Endodermal cell (in vitro differentiated cells): ENCODE measurements around the gene SLC6A12. TPM values are rescaled to one million over a fixed set of nuclear protein-coding genes. Genes with fewer than 3 reads are reported as not detected.

Source experiments
- DNase-seq: peaks from one replicate; pipeline ENCODE4 v3.0.0-alpha.2; 2017
- H3K27ac ChIP-seq: 2 replicates; pipeline ENCODE4 v1.5.1; 2013; ENCODE audit warnings: mild to moderate bottlenecking, low read depth, low read length, moderate library complexity
- H3K27me3 ChIP-seq: 2 replicates; pipeline ENCODE4 v1.6.1; 2013; ENCODE audit warnings: mild to moderate bottlenecking, low read length, moderate library complexity; ENCODE audit not compliant: insufficient read depth, control insufficient read depth, poor library complexity, severe bottlenecking
- H3K36me3 ChIP-seq: 2 replicates; pipeline ENCODE4 v1.7.0; 2013; ENCODE audit warnings: mild to moderate bottlenecking, low read length, moderate library complexity; ENCODE audit not compliant: control insufficient read depth, insufficient read depth
- H3K4me1 ChIP-seq: one replicate; pipeline ENCODE4 v1.7.0; 2013; ENCODE audit warnings: low read length; ENCODE audit not compliant: control insufficient read depth, insufficient read depth
- H3K4me3 ChIP-seq: 2 replicates; pipeline ENCODE4 v1.5.1; 2013; ENCODE audit warnings: mild to moderate bottlenecking, low read length, moderate library complexity
- H3K9ac ChIP-seq: 2 replicates; pipeline ENCODE4 v1.6.1; 2013; ENCODE audit warnings: mild to moderate bottlenecking, low read length, moderate library complexity; ENCODE audit not compliant: poor library complexity, severe bottlenecking; ENCODE audit errors: extremely low read depth
- H3K9me3 ChIP-seq: 2 replicates; pipeline ENCODE4 v1.6.1; 2013; ENCODE audit warnings: mild to moderate bottlenecking, low read length, moderate library complexity; ENCODE audit not compliant: control insufficient read depth
- H3K27ac Mint-ChIP-seq: 2 replicates; pipeline ENCODE4 v1.8.0; 2020; ENCODE audit warnings: mixed read lengths
- H3K27me3 Mint-ChIP-seq: 2 replicates; pipeline ENCODE4 v1.8.0; 2021; ENCODE audit warnings: mild to moderate bottlenecking, mixed read lengths; ENCODE audit not compliant: insufficient read depth
- H3K36me3 Mint-ChIP-seq: 2 replicates; pipeline ENCODE4 v1.8.0; 2020; ENCODE audit warnings: low read depth, mixed read lengths
- H3K4me1 Mint-ChIP-seq: 2 replicates; pipeline ENCODE4 v1.8.0; 2020; ENCODE audit warnings: mixed read lengths
- H3K4me3 Mint-ChIP-seq: 2 replicates; pipeline ENCODE4 v1.8.0; 2020; ENCODE audit warnings: mild to moderate bottlenecking, moderate library complexity, mixed read lengths
- H3K9me3 Mint-ChIP-seq: 2 replicates; pipeline ENCODE4 v1.8.0; 2020; ENCODE audit warnings: mild to moderate bottlenecking, mixed read lengths
- CTCF ChIP-seq: fragments of 200-600 bp; sonication (generic); conservative IDR thresholded peaks from 2 replicates; pipeline ENCODE4 v1.5.0; 2021; ENCODE audit warnings: antibody characterized with exemption, mild to moderate bottlenecking
- WGBS, 2 experiments: methylation state at CpG; one replicate each; pipeline versions ENCODE4 v1.1.5 to v1.1.7; 2013; ENCODE audit warnings: missing lambda C conversion rate in 2 of 2, mixed read lengths in 1 of 2; ENCODE audit not compliant: insufficient coverage in 1 of 2, insufficient read length in 1 of 2; 5-methylcytosine and 5-hydroxymethylcytosine counted together
- total RNA-seq, 2 donors: library from RNA; stranded (reverse); fragmentation: NEBNext Ultra II Directional in 1 of 2; extraction: Animal tissue kit (Norgen Biotek cat#: 25700) in 1 of 2; gene quantifications; 2 replicates in 1 of 2; 3 replicates in 1 of 2; pipeline ENCODE4 v1.2.1, GENCODE V29; 2021

Gene SLC6A12
- total RNA-seq, 2 donors from 2014 or later, result 0.58 to 1.3 TPM

DNA sequence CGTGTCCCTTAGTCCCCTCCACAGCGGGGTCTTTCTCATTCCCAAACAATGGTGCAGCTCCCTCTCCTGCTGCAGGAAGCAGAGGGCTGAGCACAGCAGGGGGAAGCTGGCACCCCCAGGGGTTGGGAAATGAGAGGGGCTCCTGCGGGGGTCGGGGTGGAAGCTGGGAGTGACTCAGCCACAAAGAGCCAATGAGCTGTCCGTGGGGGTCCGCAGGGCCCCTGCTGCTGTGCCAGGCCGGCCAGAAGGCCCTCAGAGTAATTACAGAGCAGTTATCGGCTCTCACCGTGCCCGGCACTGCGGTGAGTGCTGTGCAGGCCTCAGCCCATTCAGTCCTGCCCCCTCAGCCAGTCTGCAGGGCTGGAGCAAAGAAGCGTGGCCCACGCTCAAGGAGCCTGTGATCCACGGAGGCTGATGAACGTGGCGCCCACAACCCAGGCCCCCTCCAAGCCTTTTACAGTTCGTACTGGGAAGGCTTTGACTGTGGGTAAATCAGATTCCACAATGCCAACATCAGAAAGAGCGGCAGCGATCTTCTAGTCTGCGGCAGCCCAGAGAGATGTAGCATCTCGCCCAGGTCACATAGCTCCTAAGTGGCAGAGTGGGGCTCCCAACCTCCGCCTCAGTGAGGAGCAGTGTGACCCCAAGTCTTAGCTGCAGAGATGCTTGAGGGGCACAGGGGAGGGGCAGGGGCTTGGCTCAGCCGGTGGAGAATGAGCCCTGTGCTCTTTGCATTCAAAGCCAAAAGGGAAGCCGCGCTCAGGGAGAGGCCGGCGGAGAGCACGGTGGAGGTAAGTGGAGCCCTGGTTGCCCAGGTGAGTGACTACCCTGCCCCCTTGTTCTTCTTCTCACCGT is 43.4 kb downstream of the SLC6A12 start:
- no peaks in the 10 kb centered on the region for H3K36me3 ChIP-seq
- no peaks in the 10 kb centered on the region for H3K27me3 ChIP-seq
- no peak for TF ChIP-seq CTCF
- peaks cover 41% of the 10 kb centered on the region for H3K4me1 Mint-ChIP-seq
- H3K27me3 Mint-ChIP-seq, result peaks cover 1% of the 10 kb centered on the region
- no peak overlapping the region for H3K27ac ChIP-seq
- H3K9ac ChIP-seq, result no peak overlapping the region
- no peak overlapping the region for H3K4me3 ChIP-seq
- no peaks in the 10 kb centered on the region for H3K4me1 ChIP-seq
- no peak overlapping the region for H3K27ac Mint-ChIP-seq
- H3K9me3 ChIP-seq, result no peaks in the 10 kb centered on the region
- DNase-seq, result no peak
- no peaks in the 10 kb centered on the region for H3K9me3 Mint-ChIP-seq
- WGBS, 2 experiments, result 69 to 73% methylated on average over 17 to 29 of the region's 29 CpGs
- no peak overlapping the region for H3K4me3 Mint-ChIP-seq
- no peaks in the 10 kb centered on the region for H3K36me3 Mint-ChIP-seq

GRCh38 chr12:169528-170370 is 44.2 kb downstream of the SLC6A12 start:
- Histone ChIP-seq H3K9ac (no peak overlapping the region), H3K9me3 (no peaks in the 10 kb centered on the region), H3K27ac (peak overlapping the region; percentile 22), H3K27me3 (no peaks in the 10 kb centered on the region), H3K36me3 (no peaks in the 10 kb centered on the region), H3K4me3 (no peak overlapping the region), H3K4me1 (no peaks in the 10 kb centered on the region)
- peaks cover 36% of the 10 kb centered on the region for H3K4me1 Mint-ChIP-seq
- no peaks in the 10 kb centered on the region for H3K9me3 Mint-ChIP-seq
- no peak overlapping the region for H3K4me3 Mint-ChIP-seq
- no peaks in the 10 kb centered on the region for H3K36me3 Mint-ChIP-seq
- TF ChIP-seq CTCF, result peak; percentile 75
- no peaks in the 10 kb centered on the region for H3K27me3 Mint-ChIP-seq
- no peak for DNase-seq
- H3K27ac Mint-ChIP-seq, result peak overlapping the region; percentile 19
- 78 to 86% methylated on average over 13 to 17 of the region's 17 CpGs for WGBS, 2 experiments

DNA sequence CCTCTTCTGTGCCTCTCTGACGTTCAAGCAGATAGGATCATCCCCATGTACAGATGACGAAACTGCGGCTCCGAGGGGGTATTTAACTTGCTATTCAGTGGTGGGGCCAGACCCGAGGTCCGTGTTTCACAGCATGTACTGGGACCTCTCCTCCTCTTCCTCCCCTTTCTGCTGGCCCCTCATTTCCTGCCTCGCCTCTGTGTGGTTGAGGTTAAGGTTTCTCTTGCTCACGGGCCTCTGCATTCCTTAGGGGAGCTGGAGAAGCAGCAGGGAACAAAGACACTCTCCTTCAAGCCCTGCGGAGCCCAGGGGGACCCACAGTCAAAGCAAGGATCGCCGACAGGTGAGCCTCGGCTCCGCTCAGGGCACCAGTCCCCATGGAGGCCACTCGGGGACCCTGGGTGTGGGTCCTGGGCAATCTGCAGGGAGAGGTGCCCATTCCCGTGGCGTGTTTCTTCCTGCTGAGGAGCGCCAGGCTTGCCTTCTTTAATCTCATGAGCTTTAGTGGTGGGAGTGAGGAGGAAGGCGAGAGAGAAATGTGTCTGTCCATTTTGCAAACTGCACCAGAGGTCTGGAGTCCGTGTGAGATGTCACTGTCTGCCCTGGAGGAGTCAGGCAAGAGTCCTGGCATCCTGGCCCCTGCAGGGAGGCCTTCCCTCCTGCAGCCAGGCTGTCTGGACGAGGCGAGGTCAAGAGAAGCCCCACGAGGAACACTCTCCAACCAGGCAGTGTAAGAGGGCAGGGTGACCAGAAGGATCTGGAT is 45.0 kb downstream of the SLC6A12 start:
- no peak overlapping the region for H3K27ac ChIP-seq
- 65 to 71% methylated on average over 16 to 22 of the region's 22 CpGs for WGBS, 2 experiments

More for the DNA sequence above, 45.0 kb downstream of the SLC6A12 start:
- Mint-ChIP-seq H3K36me3 (no peaks in the 10 kb centered on the region), H3K4me1 (peaks cover 38% of the 10 kb centered on the region), H3K4me3 (no peak overlapping the region), H3K27me3 (no peaks in the 10 kb centered on the region), H3K9me3 (no peaks in the 10 kb centered on the region), H3K27ac (peak overlapping the region; percentile 19)
- Histone ChIP-seq H3K36me3 (no peaks in the 10 kb centered on the region), H3K9ac (no peak overlapping the region), H3K27me3 (no peaks in the 10 kb centered on the region), H3K9me3 (no peaks in the 10 kb centered on the region), H3K4me1 (no peaks in the 10 kb centered on the region), H3K4me3 (no peak overlapping the region)
- DNase-seq, result peak; percentile 82
- no peak for TF ChIP-seq CTCF
